GM23338 (cell line): ENCODE results near the gene PROCA1. TPM values are rescaled to one million over a fixed set of nuclear protein-coding genes. Genes with fewer than 3 reads are reported as not detected.

ENCODE experiments used
- ATAC-seq: fragments of 200-7000 bp; cut with Tn5 transposase; 3 replicates; pipeline ENCODE4 v1.9.1; 2020
- DNase-seq: peaks from one replicate; pipeline ENCODE4 v3.0.0-alpha.2; 2015; ENCODE audit warnings: low spot score
- H2AFZ ChIP-seq: fragments of 200-600 bp; sonication (generic); 2 replicates; pipeline ENCODE4 v1.8.0; 2016; ENCODE audit warnings: antibody characterized with exemption, mild to moderate bottlenecking, moderate library complexity
- H3F3A ChIP-seq: fragments of 200-600 bp; sonication (generic); replicated peaks from 2 replicates; pipeline ENCODE4 v1.8.0; 2017; ENCODE audit warnings: antibody characterized with exemption, mixed run types, low read depth
- H3K27ac ChIP-seq: fragments of 200-600 bp; sonication (generic); 2 replicates; pipeline ENCODE4 v1.6.1; 2016; ENCODE audit warnings: low read depth
- H3K27me3 ChIP-seq: fragments of 200-600 bp; sonication (generic); 2 replicates; pipeline ENCODE4 v1.8.0; 2016; ENCODE audit warnings: mild to moderate bottlenecking, mixed run types, moderate library complexity; ENCODE audit not compliant: insufficient read depth
- H3K36me3 ChIP-seq: fragments of 200-600 bp; sonication (generic); 2 replicates; pipeline ENCODE4 v1.8.0; 2016; ENCODE audit warnings: mild to moderate bottlenecking; ENCODE audit not compliant: insufficient read depth
- H3K4me1 ChIP-seq: fragments of 200-600 bp; sonication (generic); 2 replicates; pipeline ENCODE4 v1.8.0; 2016; ENCODE audit warnings: mild to moderate bottlenecking, moderate library complexity; ENCODE audit not compliant: insufficient read depth
- H3K4me2 ChIP-seq: fragments of 200-600 bp; sonication (generic); 2 replicates; pipeline ENCODE4 v1.7.1; 2017; ENCODE audit warnings: mixed run types
- H3K4me3 ChIP-seq: fragments of 200-600 bp; sonication (generic); 2 replicates; pipeline ENCODE4 v1.6.1; 2016; ENCODE audit warnings: mixed run types
- H3K79me2 ChIP-seq: fragments of 200-600 bp; sonication (generic); replicated peaks from 2 replicates; pipeline ENCODE4 v1.8.0; 2017; ENCODE audit warnings: mild to moderate bottlenecking; ENCODE audit not compliant: insufficient read depth
- H3K9me2 ChIP-seq: fragments of 200-600 bp; sonication (generic); 2 replicates; pipeline ENCODE4 v1.8.0; 2017; ENCODE audit not compliant: insufficient read depth
- H4K20me1 ChIP-seq: fragments of 200-600 bp; sonication (generic); replicated peaks from 2 replicates; pipeline ENCODE4 v1.8.0; 2017; ENCODE audit warnings: mild to moderate bottlenecking; ENCODE audit not compliant: insufficient read depth
- H3K27ac Mint-ChIP-seq: 2 replicates; pipeline ENCODE4 v1.8.0; 2020; ENCODE audit warnings: inconsistent platforms, mild to moderate bottlenecking, moderate library complexity, mixed read lengths
- H3K27me3 Mint-ChIP-seq: 3 replicates; pipeline ENCODE4 v1.8.0; 2022; ENCODE audit warnings: low read depth, mild to moderate bottlenecking, moderate library complexity, mixed read lengths, inconsistent platforms; ENCODE audit not compliant: insufficient read depth, poor library complexity
- H3K36me3 Mint-ChIP-seq: 3 replicates; pipeline ENCODE4 v1.8.0; 2021; ENCODE audit warnings: low read depth, mild to moderate bottlenecking, inconsistent platforms, moderate library complexity, mixed read lengths
- H3K4me1 Mint-ChIP-seq: 3 replicates; pipeline ENCODE4 v1.8.0; 2020; ENCODE audit warnings: mild to moderate bottlenecking, inconsistent platforms, mixed read lengths
- H3K4me3 Mint-ChIP-seq: 3 replicates; pipeline ENCODE4 v1.8.0; 2021; ENCODE audit warnings: moderate library complexity, mild to moderate bottlenecking, inconsistent platforms, mixed read lengths
- H3K9me3 Mint-ChIP-seq: 3 replicates; pipeline ENCODE4 v1.8.0; 2020; ENCODE audit warnings: moderate library complexity, mild to moderate bottlenecking, inconsistent platforms, mixed read lengths
- CREB1 ChIP-seq: fragments of 250-450 bp; sonication (Bioruptor Pico); IDR thresholded peaks from 2 replicates; pipeline ENCODE4 v1.5.0; 2020; ENCODE audit warnings: low read depth, mild to moderate bottlenecking, moderate library complexity
- CTCF ChIP-seq, 2 experiments: fragments of 200-600 bp in 1 of 2; sonication (generic) in 1 of 2; conservative IDR thresholded peaks; 2 replicates each; pipeline versions ENCODE4 v1.5.1 to v1.6.1; 2016 to 2017; ENCODE audit warnings: antibody characterized with exemption in 2 of 2, low read depth in 2 of 2, mild to moderate bottlenecking in 2 of 2, moderate library complexity in 1 of 2
- ETS1 ChIP-seq: IDR thresholded peaks from 2 replicates; pipeline ENCODE4 v1.6.1; 2016; ENCODE audit warnings: antibody characterized with exemption
- EZH2 ChIP-seq: fragments of 200-600 bp; sonication (generic); IDR thresholded peaks from one replicate; pipeline ENCODE4 v1.8.0; 2017; ENCODE audit warnings: antibody characterized with exemption, mild to moderate bottlenecking, low read depth; ENCODE audit not compliant: unreplicated experiment
- EZH2phosphoT487 ChIP-seq: fragments of 200-600 bp; sonication (generic); IDR thresholded peaks from one replicate; pipeline ENCODE4 v1.8.1; 2018; ENCODE audit warnings: antibody characterized with exemption; ENCODE audit not compliant: unreplicated experiment
- JUNB ChIP-seq: IDR thresholded peaks from one replicate; pipeline ENCODE4 v1.6.1; 2016; ENCODE audit warnings: antibody characterized with exemption; ENCODE audit not compliant: unreplicated experiment
- NANOG ChIP-seq: IDR thresholded peaks from 2 replicates; pipeline ENCODE4 v1.6.1; 2016; ENCODE audit warnings: antibody characterized with exemption, borderline replicate concordance
- POLR2AphosphoS5 ChIP-seq: IDR thresholded peaks from 2 replicates; pipeline ENCODE4 v1.6.1; 2016; ENCODE audit warnings: antibody characterized with exemption, low read depth
- REST ChIP-seq: IDR thresholded peaks from one replicate; pipeline ENCODE4 v1.6.1; 2018; ENCODE audit warnings: antibody characterized with exemption; ENCODE audit not compliant: unreplicated experiment
- STAT1 ChIP-seq: IDR thresholded peaks from one replicate; pipeline ENCODE4 v1.6.1; 2016; ENCODE audit warnings: antibody characterized with exemption; ENCODE audit not compliant: unreplicated experiment
- ZNF114 ChIP-seq: fragments of 250-450 bp; sonication (Bioruptor Pico); IDR thresholded peaks from 2 replicates; pipeline ENCODE4 v1.5.0; 2020; ENCODE audit warnings: mild to moderate bottlenecking, moderate library complexity
- ZNF331 ChIP-seq: fragments of 250-450 bp; sonication (Bioruptor Pico); IDR thresholded peaks from 2 replicates; pipeline ENCODE4 v1.5.0; 2020; ENCODE audit warnings: low read depth, mild to moderate bottlenecking, moderate library complexity
- ZNF462 ChIP-seq: fragments of 250-450 bp; sonication (Bioruptor Pico); IDR thresholded peaks from 2 replicates; pipeline ENCODE4 v1.5.0; 2020; ENCODE audit warnings: mild to moderate bottlenecking, moderate library complexity
- polyA plus RNA-seq: library from polyadenylated mRNA; unstranded; fragments of >200 nt; fragmentation: Nextera tagmentation; extraction: Ambion mirVana; gene quantifications from 2 replicates; pipeline ENCODE4 v1.2.1, GENCODE V29; 2016
- total RNA-seq: library from RNA; depleted of rRNA; stranded (reverse); fragments of >200 nt; shearing (Covaris generic); gene quantifications from 2 replicates; pipeline ENCODE4 v1.2.3, GENCODE V29; 2014

Gene PROCA1
- total and polyA plus RNA-seq, 2 experiments from 2014 or later, result 11.3 to 14.4 TPM

- H3K4me1 Mint-ChIP-seq, result peaks cover 6% of the 10 kb centered on the region; the same call in 2 of the 3 replicates
- DNase-seq, result no peak
- H3K4me3 Mint-ChIP-seq, result no peak overlapping the region
- no peak overlapping the region for H3K4me3 ChIP-seq
- H3K27me3 ChIP-seq, result no peaks in the 10 kb centered on the region
- peaks cover 23% of the 10 kb centered on the region for H3K27me3 Mint-ChIP-seq
- peaks cover 15% of the 10 kb centered on the region for H3K79me2 ChIP-seq
- H3K27ac ChIP-seq, result no peak overlapping the region
- H3K9me2 ChIP-seq, result no peaks in the 10 kb centered on the region
- TF ChIP-seq ZNF114 (no peak), REST (no peak), STAT1 (no peak), CREB1 (CRISPR knock-in tag) (no peak), ZNF331 (no peak), JUNB (no peak), POLR2AphosphoS5 (no peak), ZNF462 (CRISPR knock-in tag) (no peak), EZH2phosphoT487 (no peak), EZH2 (no peak), CTCF (conservative IDR thresholded peaks at IDR 0.05; ENCODE audit: low read depth in 2 of 2) (no peak), NANOG (no peak), ETS1 (no peak)
- H3K9me3 Mint-ChIP-seq, result no peaks in the 10 kb centered on the region
- 0 out of 2 replicates have a peak, but pooled peaks cover 7% of the 10 kb centered on the region for H3F3A ChIP-seq
- no peak for ATAC-seq
- no peak overlapping the region for H3K4me2 ChIP-seq
- peaks cover 14% of the 10 kb centered on the region for H3K4me1 ChIP-seq
- no peaks in the 10 kb centered on the region for H4K20me1 ChIP-seq
- peaks cover 36% of the 10 kb centered on the region for H3K36me3 Mint-ChIP-seq
- H3K27ac Mint-ChIP-seq, result no peak overlapping the region
- H2AFZ ChIP-seq, result no peak overlapping the region
- H3K36me3 ChIP-seq, result no peaks in the 10 kb centered on the region; the same call in 1 of the 2 replicates
These were observed 29.0 kb upstream of the PROCA1 start for GRCh38 chr17:28740406-28741357.
